Measurements from ENCODE around the gene MDFIC.

MDFIC gene

DNA sequence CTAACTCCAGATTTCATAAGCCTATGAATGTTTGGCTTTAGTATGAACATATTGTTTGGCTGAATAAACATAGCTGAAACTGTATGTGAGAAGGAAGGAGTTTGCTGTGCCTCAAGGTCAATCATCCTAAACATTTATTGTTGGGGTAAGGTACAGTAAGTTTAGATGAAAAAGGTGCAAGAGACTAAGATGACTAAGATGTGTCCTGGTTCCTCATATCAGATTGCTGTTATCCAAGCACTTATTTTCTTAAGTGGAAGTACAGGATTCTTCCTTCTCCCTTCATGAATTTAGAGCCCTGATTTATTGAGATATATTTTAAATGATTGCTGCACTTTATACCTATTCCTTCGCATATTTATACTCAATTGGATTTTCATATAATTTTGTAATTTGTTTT lies 12.2 kb downstream of the MDFIC start:
- peaks cover 21% of the 10 kb centered on the region for H3K36me3 Mint-ChIP-seq (ENCODE audit: low read depth)
- ATAC-seq (no peak), DNase-seq (no peak)
- no peak overlapping the region for H3K27ac Mint-ChIP-seq
- no peak overlapping the region for H3K4me3 Mint-ChIP-seq
- no peaks in the 10 kb centered on the region for H3K9me3 Mint-ChIP-seq
- peaks cover 46% of the 10 kb centered on the region for H3K4me1 Mint-ChIP-seq
- no peaks in the 10 kb centered on the region for H3K27me3 Mint-ChIP-seq

DNA sequence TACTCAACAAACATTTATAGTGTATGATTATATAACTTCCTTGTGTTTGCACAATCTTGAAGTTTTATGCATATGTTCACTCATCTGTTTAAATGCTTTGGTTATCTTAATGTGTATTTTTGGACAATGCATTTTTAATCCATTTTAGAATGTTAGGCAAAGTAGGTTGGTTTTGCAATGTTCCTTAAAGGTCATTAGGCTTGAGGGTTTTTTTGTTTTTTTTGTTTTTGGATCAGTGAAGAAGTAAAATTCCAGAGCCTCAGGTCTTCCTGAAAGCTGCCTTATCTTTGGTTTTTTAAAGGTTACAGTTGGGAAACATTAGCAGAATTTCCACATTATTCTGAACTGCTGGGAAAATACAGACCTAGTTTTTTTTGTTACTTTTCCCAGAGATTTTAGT lies 12.8 kb downstream of the MDFIC start:
- DNase-seq (no peak), ATAC-seq (no peak)
- Mint-ChIP-seq H3K27me3 (no peaks in the 10 kb centered on the region), H3K9me3 (no peaks in the 10 kb centered on the region), H3K4me3 (no peak overlapping the region), H3K36me3 (ENCODE audit: low read depth) (peaks cover 21% of the 10 kb centered on the region), H3K4me1 (peaks cover 51% of the 10 kb centered on the region), H3K27ac (no peak overlapping the region)

DNA sequence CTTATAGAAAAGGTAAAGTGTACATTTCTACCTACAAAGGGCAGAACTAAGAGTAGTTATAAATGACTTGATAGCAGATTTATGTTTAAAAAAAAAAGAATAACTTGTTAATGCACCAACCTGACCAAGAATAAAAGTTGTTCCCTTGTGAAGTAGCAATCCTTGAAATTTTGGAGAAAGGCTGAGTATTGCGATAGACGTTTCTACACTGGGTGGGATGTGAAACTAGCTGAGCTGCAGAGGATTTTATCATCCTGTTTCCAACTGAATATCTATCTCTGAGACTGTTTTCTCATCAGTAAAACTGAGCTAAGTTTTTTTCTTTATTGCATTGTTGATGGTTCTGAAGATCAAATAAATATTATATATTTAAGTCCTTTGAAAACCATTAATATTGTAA lies 14.6 kb downstream of the MDFIC start:
- H3K9me3 Mint-ChIP-seq, result peaks cover 4% of the 10 kb centered on the region
- no peaks in the 10 kb centered on the region for H3K27me3 Mint-ChIP-seq
- H3K27ac Mint-ChIP-seq, result no peak overlapping the region
- no peak overlapping the region for H3K4me3 Mint-ChIP-seq
- H3K36me3 Mint-ChIP-seq (ENCODE audit: low read depth), result peaks cover 28% of the 10 kb centered on the region
- DNase-seq, result no peak
- H3K4me1 Mint-ChIP-seq, result peaks cover 65% of the 10 kb centered on the region
- no peak for ATAC-seq

GRCh38 chr7:114937446-114937845 lies 15.6 kb downstream of the MDFIC start:
- peaks cover 4% of the 10 kb centered on the region for H3K9me3 Mint-ChIP-seq
- no peak overlapping the region for H3K4me3 Mint-ChIP-seq
- H3K27ac Mint-ChIP-seq, result peak overlapping the region; percentile 8
- no peaks in the 10 kb centered on the region for H3K27me3 Mint-ChIP-seq
- ATAC-seq (no peak), DNase-seq (no peak)
- peaks cover 72% of the 10 kb centered on the region for H3K4me1 Mint-ChIP-seq
- peaks cover 35% of the 10 kb centered on the region for H3K36me3 Mint-ChIP-seq (ENCODE audit: low read depth)

DNA sequence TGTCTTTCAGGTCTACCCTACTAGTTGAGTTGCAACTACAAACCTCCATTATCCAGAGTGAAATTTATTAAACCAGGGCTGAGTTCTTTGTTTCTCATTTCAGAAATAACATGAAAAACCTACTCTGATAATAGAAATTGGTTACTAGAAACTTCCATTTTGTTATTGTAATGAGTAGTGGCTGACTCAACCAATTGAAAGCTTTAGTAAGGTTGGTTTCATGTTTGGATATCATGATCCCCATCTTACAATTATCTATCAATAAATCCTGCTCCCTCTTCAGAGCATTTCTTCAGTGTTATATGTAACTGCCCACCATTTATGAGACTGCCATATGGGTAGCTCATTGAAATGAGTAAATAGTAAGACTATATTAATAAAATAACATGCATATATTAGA lies 16.9 kb downstream of the MDFIC start:
- Mint-ChIP-seq H3K36me3 (ENCODE audit: low read depth) (peaks cover 41% of the 10 kb centered on the region), H3K27ac (no peak overlapping the region), H3K4me1 (peaks cover 78% of the 10 kb centered on the region), H3K27me3 (no peaks in the 10 kb centered on the region), H3K9me3 (peaks cover 4% of the 10 kb centered on the region), H3K4me3 (no peak overlapping the region)
- DNase-seq (no peak), ATAC-seq (no peak)

- H3K36me3 Mint-ChIP-seq (ENCODE audit: low read depth), result peaks cover 40% of the 10 kb centered on the region
- ATAC-seq (no peak), DNase-seq (no peak)
- peaks cover 4% of the 10 kb centered on the region for H3K9me3 Mint-ChIP-seq
- H3K4me3 Mint-ChIP-seq, result no peak overlapping the region
- no peaks in the 10 kb centered on the region for H3K27me3 Mint-ChIP-seq
- H3K4me1 Mint-ChIP-seq, result peaks cover 78% of the 10 kb centered on the region
- no peak overlapping the region for H3K27ac Mint-ChIP-seq
Measured at GRCh38 chr7:114939484-114940097, 17.7 kb downstream of the MDFIC start.

DNA sequence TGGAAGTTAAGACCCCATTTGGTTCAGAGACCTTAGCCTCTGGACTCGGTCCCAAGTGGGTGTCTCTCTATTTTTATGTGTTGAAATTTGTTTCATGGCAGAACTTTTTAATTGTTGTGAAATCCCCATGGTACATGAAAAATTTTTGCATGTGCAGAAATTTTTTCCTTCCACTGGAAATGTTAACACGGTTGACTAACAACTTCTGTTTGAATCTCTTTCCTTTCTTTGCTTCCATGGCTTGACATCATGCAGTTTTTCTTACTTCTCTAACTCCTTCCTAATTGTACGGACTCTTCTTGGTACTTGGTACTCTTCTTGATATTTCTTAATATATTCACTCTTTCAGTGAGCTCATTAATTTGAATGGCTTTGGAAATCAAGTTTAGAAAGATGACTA lies 18.3 kb downstream of the MDFIC start:
- Mint-ChIP-seq H3K27me3 (no peaks in the 10 kb centered on the region), H3K27ac (no peak overlapping the region), H3K4me3 (no peak overlapping the region), H3K4me1 (peaks cover 80% of the 10 kb centered on the region), H3K36me3 (ENCODE audit: low read depth) (peaks cover 45% of the 10 kb centered on the region), H3K9me3 (peaks cover 4% of the 10 kb centered on the region)
- ATAC-seq (no peak), DNase-seq (no peak)

GRCh38 chr7:114941692-114942091 lies 19.8 kb downstream of the MDFIC start:
- no peak for ATAC-seq
- Mint-ChIP-seq H3K36me3 (ENCODE audit: low read depth) (peaks cover 55% of the 10 kb centered on the region), H3K4me1 (peaks cover 75% of the 10 kb centered on the region), H3K4me3 (no peak overlapping the region), H3K9me3 (peaks cover 4% of the 10 kb centered on the region), H3K27me3 (no peaks in the 10 kb centered on the region), H3K27ac (peak overlapping the region; percentile 28)
- no peak for DNase-seq

DNA sequence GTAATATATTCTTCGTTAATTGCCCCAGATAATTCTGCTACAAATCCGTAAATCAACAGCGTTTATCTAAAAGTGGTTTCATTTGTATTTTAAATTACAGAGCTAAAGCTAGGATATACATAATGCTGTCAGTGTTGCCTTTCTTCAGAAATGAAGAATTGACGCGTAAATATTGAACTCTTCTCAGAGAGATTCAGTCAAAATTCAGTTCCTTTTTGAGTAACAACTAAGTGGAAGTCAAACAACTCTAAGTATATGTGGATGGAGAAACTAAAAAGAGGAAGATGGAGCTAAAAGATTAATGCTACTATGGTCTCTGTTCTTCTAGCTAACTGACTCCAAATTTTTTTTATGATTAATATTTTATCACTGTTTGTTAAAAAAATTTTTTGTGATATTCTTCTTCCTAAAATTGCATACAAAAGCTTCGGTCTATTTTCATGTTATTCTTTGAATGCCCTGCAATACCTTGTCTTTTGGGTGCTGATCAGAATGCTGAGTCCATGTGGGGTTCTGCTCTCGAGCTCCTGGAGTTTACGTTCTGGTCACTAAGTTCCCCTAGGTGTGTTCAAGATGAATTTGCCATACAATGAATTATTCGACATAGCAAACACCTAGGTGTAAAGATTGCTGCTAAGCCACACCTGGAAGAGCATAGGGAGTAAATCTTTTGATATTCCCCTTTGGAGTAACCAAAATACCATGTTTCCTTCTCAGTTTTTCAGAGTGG lies 20.7 kb downstream of the MDFIC start:
- no peak overlapping the region for H3K27ac Mint-ChIP-seq

GRCh38 chr7:114943530-114943929 lies 21.6 kb downstream of the MDFIC start:
- H3K4me3 Mint-ChIP-seq, result no peak overlapping the region
- H3K9me3 Mint-ChIP-seq, result peaks cover 4% of the 10 kb centered on the region
- H3K27ac Mint-ChIP-seq, result peak overlapping the region; percentile 67
- ATAC-seq, result no peak
- peaks cover 80% of the 10 kb centered on the region for H3K4me1 Mint-ChIP-seq
- H3K36me3 Mint-ChIP-seq (ENCODE audit: low read depth), result peaks cover 64% of the 10 kb centered on the region
- no peak for DNase-seq
- H3K27me3 Mint-ChIP-seq, result no peaks in the 10 kb centered on the region

More for the DNA sequence above, 20.7 kb downstream of the MDFIC start:
- Mint-ChIP-seq H3K36me3 (ENCODE audit: low read depth) (peaks cover 60% of the 10 kb centered on the region), H3K27me3 (no peaks in the 10 kb centered on the region), H3K4me1 (peaks cover 77% of the 10 kb centered on the region), H3K4me3 (no peak overlapping the region), H3K9me3 (peaks cover 4% of the 10 kb centered on the region)
- DNase-seq, result no peak
- no peak for ATAC-seq

GRCh38 chr7:114943953-114944744 lies 22.3 kb downstream of the MDFIC start:
- peaks cover 82% of the 10 kb centered on the region for H3K4me1 Mint-ChIP-seq
- ATAC-seq (peak; percentile 61), DNase-seq (no peak)
- H3K9me3 Mint-ChIP-seq, result peaks cover 4% of the 10 kb centered on the region
- peaks cover 67% of the 10 kb centered on the region for H3K36me3 Mint-ChIP-seq (ENCODE audit: low read depth)
- H3K27ac Mint-ChIP-seq, result peak overlapping the region; percentile 48
- H3K27me3 Mint-ChIP-seq, result no peaks in the 10 kb centered on the region
- no peak overlapping the region for H3K4me3 Mint-ChIP-seq

DNA sequence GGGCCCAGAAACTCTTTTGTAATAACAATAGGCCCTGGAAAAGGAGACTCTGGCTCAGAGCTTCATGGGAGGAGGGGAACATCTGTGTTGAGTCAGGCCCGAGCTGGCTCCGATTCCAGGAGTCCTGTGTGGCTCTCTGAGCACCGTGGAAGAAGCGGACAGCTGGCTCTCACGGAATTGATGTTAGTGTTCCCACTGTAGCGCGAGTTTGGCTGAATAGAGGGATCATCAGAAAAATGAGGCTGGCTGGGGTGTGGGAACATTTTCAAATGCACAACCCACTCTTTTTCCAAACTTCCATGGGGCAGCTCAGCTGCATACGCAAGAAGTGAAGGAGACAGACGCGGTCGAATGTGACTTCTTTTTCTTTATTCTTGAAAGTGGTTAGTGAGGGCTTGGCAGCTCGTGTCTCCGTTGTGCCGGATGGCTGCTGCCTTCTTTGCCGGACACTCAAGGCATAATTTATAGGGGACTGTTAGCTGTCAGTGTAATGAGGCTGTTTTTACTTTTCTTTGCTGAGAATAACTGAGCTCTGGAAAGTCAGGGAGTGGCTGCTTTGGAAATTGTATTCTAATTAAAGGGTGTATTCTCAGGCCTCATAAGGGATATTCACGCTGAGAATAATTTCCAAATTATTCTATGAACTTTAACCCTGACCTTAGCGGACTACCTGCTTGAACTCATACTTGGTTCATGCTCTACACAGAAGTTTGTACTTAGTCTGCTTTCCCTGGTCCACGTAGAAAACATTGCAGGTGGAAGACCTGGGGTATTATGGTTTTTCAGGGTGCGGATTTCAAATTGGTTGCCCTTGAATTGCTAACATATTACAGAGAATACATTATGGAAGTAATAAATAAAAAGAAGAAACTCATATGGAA lies 23.1 kb downstream of the MDFIC start:
- Mint-ChIP-seq H3K4me1 (peaks cover 84% of the 10 kb centered on the region), H3K27me3 (no peaks in the 10 kb centered on the region), H3K27ac (peak overlapping the region; percentile 47), H3K4me3 (no peak overlapping the region), H3K36me3 (ENCODE audit: low read depth) (peaks cover 73% of the 10 kb centered on the region), H3K9me3 (peaks cover 4% of the 10 kb centered on the region)
- no peak for ATAC-seq
- DNase-seq, result no peak

- Mint-ChIP-seq H3K27ac (peak overlapping the region; percentile 7), H3K27me3 (no peaks in the 10 kb centered on the region), H3K9me3 (no peaks in the 10 kb centered on the region), H3K4me3 (peak overlapping the region; percentile 24), H3K36me3 (ENCODE audit: low read depth) (peaks cover 57% of the 10 kb centered on the region), H3K4me1 (peaks cover 59% of the 10 kb centered on the region)
- no peak for ATAC-seq
- DNase-seq, result no peak
Measured at GRCh38 chr7:114949231-114949630, 27.3 kb downstream of the MDFIC start.

- DNase-seq, result no peak
- ATAC-seq, result no peak
- Mint-ChIP-seq H3K9me3 (no peaks in the 10 kb centered on the region), H3K27ac (no peak overlapping the region), H3K27me3 (no peaks in the 10 kb centered on the region), H3K4me3 (no peak overlapping the region), H3K36me3 (ENCODE audit: low read depth) (peaks cover 43% of the 10 kb centered on the region), H3K4me1 (peaks cover 56% of the 10 kb centered on the region)
Measured at GRCh38 chr7:114952296-114952695, 30.4 kb downstream of the MDFIC start.
